SU-DHL-6 (cell line): ENCODE measurements around the gene RASSF5.

Source experiments
- H2AFZ ChIP-seq: fragments of 200-600 bp; sonication (generic); 2 replicates; pipeline ENCODE4 v1.6.1; 2014; ENCODE audit warnings: low read depth, mild to moderate bottlenecking, moderate library complexity, mixed read lengths, antibody characterized with exemption, low read length; ENCODE audit not compliant: severe bottlenecking
- H3F3A ChIP-seq: fragments of 200-600 bp; shearing (Covaris generic); 2 replicates; pipeline ENCODE4 v1.6.0; 2016; ENCODE audit warnings: antibody characterized with exemption, mild to moderate bottlenecking; ENCODE audit not compliant: insufficient read depth
- H3K27ac ChIP-seq: fragments of 200-600 bp; sonication (generic); 2 replicates; pipeline ENCODE4 v1.5.1; 2016; ENCODE audit warnings: low read depth, mild to moderate bottlenecking, low read length, moderate library complexity, mixed read lengths
- H3K27me3 ChIP-seq: fragments of 200-600 bp; sonication (generic), shearing (Covaris generic); 2 replicates; pipeline ENCODE4 v1.6.0; 2014; ENCODE audit warnings: mild to moderate bottlenecking, low read length
- H3K36me3 ChIP-seq: fragments of 200-600 bp; sonication (generic); 2 replicates; pipeline ENCODE4 v1.6.1; 2014; ENCODE audit warnings: mild to moderate bottlenecking, low read length, mixed read lengths
- H3K4me2 ChIP-seq: fragments of 300-600, 200-600 bp; shearing (Covaris generic), sonication (generic); 2 replicates; pipeline ENCODE4 v1.6.0; 2014; ENCODE audit warnings: low read length, low read depth, mild to moderate bottlenecking; ENCODE audit not compliant: poor library complexity, severe bottlenecking
- H3K4me3 ChIP-seq: fragments of 200-600 bp; sonication (generic); 2 replicates; pipeline ENCODE4 v1.5.1; 2014; ENCODE audit warnings: antibody characterized with exemption, low read length, mild to moderate bottlenecking, mixed read lengths; ENCODE audit not compliant: insufficient read depth, poor library complexity, severe bottlenecking
- H3K79me2 ChIP-seq: fragments of 200-600 bp; sonication (generic); 2 replicates; pipeline ENCODE4 v1.6.1; 2014; ENCODE audit warnings: mild to moderate bottlenecking, low read length, moderate library complexity; ENCODE audit not compliant: insufficient read depth
- H3K9ac ChIP-seq: fragments of 200-600 bp; sonication (generic); 2 replicates; pipeline ENCODE4 v1.7.0; 2014; ENCODE audit warnings: mild to moderate bottlenecking, low read length
- H3K9me2 ChIP-seq: fragments of 200-600 bp; sonication (generic); replicated peaks from 2 replicates; pipeline ENCODE4 v1.6.1; 2014; ENCODE audit warnings: low read length; ENCODE audit not compliant: insufficient read depth
- H3K9me3 ChIP-seq: fragments of 200-600 bp; sonication (generic); 2 replicates; pipeline ENCODE4 v1.6.1; 2014; ENCODE audit warnings: low read length, mixed read lengths; ENCODE audit not compliant: insufficient read depth
- H4K20me1 ChIP-seq: fragments of 200-600 bp; sonication (generic); 2 replicates; pipeline ENCODE4 v1.6.1; 2014; ENCODE audit warnings: low read depth, mild to moderate bottlenecking, antibody characterized with exemption, low read length, moderate library complexity, mixed read lengths
- CTCF ChIP-seq: fragments of 200-600 bp; sonication (generic); IDR thresholded peaks from one replicate; pipeline ENCODE4 v1.5.1; 2017; ENCODE audit warnings: antibody characterized with exemption, mild to moderate bottlenecking, low read length, moderate library complexity; ENCODE audit not compliant: insufficient read depth, poor library complexity, severe bottlenecking
- EZH2phosphoT487 ChIP-seq: fragments of 200-600 bp; sonication (generic), shearing (Covaris generic); conservative IDR thresholded peaks from 2 replicates; pipeline ENCODE4 v1.6.1; 2018; ENCODE audit warnings: mild to moderate bottlenecking, antibody characterized with exemption, low read length, moderate library complexity, mixed read lengths

The RASSF5 gene

GRCh38 chr1:206590025-206590758 is 82.9 kb downstream of the RASSF5 start:
- Histone ChIP-seq H2AFZ (no peak overlapping the region), H3K27me3 (no peaks in the 10 kb centered on the region), H3K9me2 (no peaks in the 10 kb centered on the region), H4K20me1 (no peaks in the 10 kb centered on the region), H3K4me2 (no peak overlapping the region), H3K79me2 (no peaks in the 10 kb centered on the region), H3K9me3 (no peaks in the 10 kb centered on the region), H3K9ac (no peak overlapping the region), H3F3A (no peaks in the 10 kb centered on the region), H3K4me3 (no peak overlapping the region), H3K36me3 (peaks cover 10% of the 10 kb centered on the region; the same call in 1 of the 2 replicates), H3K27ac (no peak overlapping the region)
- TF ChIP-seq CTCF = peak; percentile 24
- TF ChIP-seq EZH2phosphoT487 = no peak

DNA sequence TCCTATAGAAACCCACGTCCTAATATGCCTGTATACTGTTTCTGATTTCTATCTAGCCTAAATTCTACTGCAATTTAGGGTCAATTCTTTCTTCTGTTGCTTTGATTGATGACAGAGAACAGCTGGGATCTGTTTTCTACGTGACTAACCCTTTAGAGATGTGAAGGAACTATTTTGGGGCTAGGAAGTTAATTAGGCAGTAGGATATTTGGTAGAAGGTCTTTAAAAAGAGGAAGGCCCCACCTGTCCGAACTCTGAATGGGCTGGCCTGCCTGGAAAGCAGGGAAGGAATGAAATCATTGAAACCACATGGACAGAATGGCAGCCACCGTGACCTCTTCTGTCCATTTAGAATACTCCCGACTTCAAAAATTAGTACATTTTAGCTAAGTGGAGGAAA is 83.9 kb downstream of the RASSF5 start:
- Histone ChIP-seq H3K36me3 (peaks cover 10% of the 10 kb centered on the region; the same call in 1 of the 2 replicates), H3K27me3 (no peaks in the 10 kb centered on the region), H3F3A (no peaks in the 10 kb centered on the region), H3K9me2 (no peaks in the 10 kb centered on the region), H3K79me2 (no peaks in the 10 kb centered on the region), H2AFZ (no peak overlapping the region), H3K4me3 (no peak overlapping the region), H3K4me2 (no peak overlapping the region), H3K9me3 (no peaks in the 10 kb centered on the region), H4K20me1 (no peaks in the 10 kb centered on the region), H3K27ac (no peak overlapping the region), H3K9ac (no peak overlapping the region)
- no peak for TF ChIP-seq EZH2phosphoT487
- TF ChIP-seq CTCF = no peak

DNA sequence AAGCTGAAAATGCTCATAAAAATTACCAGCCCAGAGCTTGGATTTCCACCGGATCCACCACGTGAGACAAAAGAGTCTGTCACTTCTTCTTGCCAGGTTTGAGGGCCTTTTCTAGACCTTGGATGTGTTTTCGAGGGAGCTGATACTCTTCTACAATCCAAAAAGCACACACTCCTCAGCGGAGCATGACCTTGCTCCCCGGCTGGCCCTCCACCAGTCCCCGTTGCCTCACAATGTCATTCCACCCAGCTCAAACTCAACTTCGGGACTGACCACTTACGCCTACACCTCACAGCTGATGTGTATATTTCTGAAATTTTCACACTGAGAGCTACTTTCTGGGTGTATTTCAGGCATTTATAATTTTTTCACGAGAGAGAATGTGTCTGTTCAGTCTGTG is 84.4 kb downstream of the RASSF5 start:
- Histone ChIP-seq H3K9ac (no peak overlapping the region), H3K36me3 (peaks cover 10% of the 10 kb centered on the region; the same call in 1 of the 2 replicates), H3K27ac (no peak overlapping the region), H3K79me2 (no peaks in the 10 kb centered on the region), H3K9me2 (no peaks in the 10 kb centered on the region), H3K4me3 (no peak overlapping the region), H3F3A (no peaks in the 10 kb centered on the region), H2AFZ (no peak overlapping the region), H3K27me3 (no peaks in the 10 kb centered on the region), H4K20me1 (no peaks in the 10 kb centered on the region), H3K4me2 (no peak overlapping the region), H3K9me3 (no peaks in the 10 kb centered on the region)
- no peak for TF ChIP-seq EZH2phosphoT487
- TF ChIP-seq CTCF = no peak
